Ishikawa (cell line): ENCODE results near the gene DCC.

Experiments used
- CEBPB ChIP-seq: IDR thresholded peaks from 2 replicates; pipeline ENCODE4 v1.6.1; 2012
- CREB1 ChIP-seq: IDR thresholded peaks from 2 replicates; pipeline ENCODE4 v1.6.1; 2012; ENCODE audit warnings: low read depth
- EGR1 ChIP-seq: IDR thresholded peaks from 2 replicates; pipeline ENCODE4 v1.6.1; 2012
- EP300 ChIP-seq: IDR thresholded peaks from 2 replicates; pipeline ENCODE4 v1.6.1; 2012; ENCODE audit warnings: borderline replicate concordance
- FOXM1 ChIP-seq: IDR thresholded peaks from 2 replicates; pipeline ENCODE4 v1.6.1; 2012; ENCODE audit warnings: low read depth, borderline replicate concordance
- MAX ChIP-seq: IDR thresholded peaks from 2 replicates; pipeline ENCODE4 v1.6.1; 2012
- NFIC ChIP-seq: IDR thresholded peaks from 2 replicates; pipeline ENCODE4 v1.6.1; 2012
- RAD21 ChIP-seq: IDR thresholded peaks from 2 replicates; pipeline ENCODE4 v1.6.1; 2012; ENCODE audit warnings: low read depth
- REST ChIP-seq: IDR thresholded peaks from 2 replicates; pipeline ENCODE4 v1.6.1; 2012; ENCODE audit warnings: low read depth, mild to moderate bottlenecking
- TAF1 ChIP-seq: IDR thresholded peaks from 2 replicates; pipeline ENCODE4 v1.6.1; 2012; ENCODE audit warnings: low read depth, mild to moderate bottlenecking
- TCF12 ChIP-seq: IDR thresholded peaks from 2 replicates; pipeline ENCODE4 v1.6.1; 2012; ENCODE audit warnings: low read depth
- TEAD4 ChIP-seq: IDR thresholded peaks from 2 replicates; pipeline ENCODE4 v1.6.1; 2012
- USF1 ChIP-seq: IDR thresholded peaks from 2 replicates; pipeline ENCODE4 v1.6.1; 2012
- YY1 ChIP-seq: IDR thresholded peaks from 2 replicates; pipeline ENCODE4 v1.6.1; 2012; ENCODE audit warnings: low read depth
- ZBTB7A ChIP-seq: IDR thresholded peaks from 2 replicates; pipeline ENCODE4 v1.6.1; 2012; ENCODE audit warnings: low read depth

Gene DCC

GRCh38 chr18:52822160-52822559 is 482.2 kb downstream of the DCC start:
- TF ChIP-seq USF1 (no peak), TAF1 (no peak), MAX (no peak), EGR1 (no peak), RAD21 (no peak), NFIC (no peak), TEAD4 (no peak), EP300 (no peak), FOXM1 (no peak), CREB1 (no peak)

GRCh38 chr18:52824126-52824525 is 484.1 kb downstream of the DCC start:
- TF ChIP-seq MAX (no peak), TEAD4 (no peak), EGR1 (no peak), TCF12 (no peak), CREB1 (no peak), CEBPB (no peak), YY1 (no peak), ZBTB7A (no peak), REST (no peak), TAF1 (no peak), RAD21 (no peak), NFIC (no peak), USF1 (no peak), FOXM1 (no peak), EP300 (no peak)

- TF ChIP-seq USF1, result no peak
- no peak for TF ChIP-seq TEAD4
- no peak for TF ChIP-seq MAX
- TF ChIP-seq EGR1, result no peak
- TF ChIP-seq CEBPB, result no peak
- TF ChIP-seq CREB1, result no peak
- no peak for TF ChIP-seq NFIC
- TF ChIP-seq ZBTB7A, result no peak
Observed at GRCh38 chr18:52826994-52827393, 487.0 kb downstream of the DCC start.

GRCh38 chr18:52829320-52829719 is 489.3 kb downstream of the DCC start:
- TF ChIP-seq USF1, result no peak
- TF ChIP-seq CREB1, result no peak
- no peak for TF ChIP-seq FOXM1
- TF ChIP-seq NFIC, result no peak
- no peak for TF ChIP-seq CEBPB
- no peak for TF ChIP-seq EGR1
- no peak for TF ChIP-seq YY1
- no peak for TF ChIP-seq RAD21
- no peak for TF ChIP-seq TEAD4
- TF ChIP-seq EP300, result no peak
- TF ChIP-seq TAF1, result no peak
- TF ChIP-seq REST, result no peak
- TF ChIP-seq TCF12, result no peak
- TF ChIP-seq ZBTB7A, result no peak
- no peak for TF ChIP-seq MAX

- TF ChIP-seq EP300 (no peak), FOXM1 (no peak), USF1 (no peak), TAF1 (no peak), ZBTB7A (no peak), CEBPB (no peak), TEAD4 (no peak), EGR1 (no peak), YY1 (no peak), NFIC (no peak), REST (no peak), CREB1 (no peak)
Observed at GRCh38 chr18:52829876-52830405, 489.9 kb downstream of the DCC start.
